DOHH2 (cell line): ENCODE measurements around the gene POU2F2.

Source experiments
- H3F3A ChIP-seq: fragments of 200-600 bp; sonication (generic), shearing (Covaris generic); 2 replicates; pipeline ENCODE4 v1.6.0; 2016; ENCODE audit warnings: antibody characterized with exemption, mild to moderate bottlenecking; ENCODE audit not compliant: control insufficient read depth, insufficient read depth
- H3K27ac ChIP-seq: fragments of 200-600 bp; sonication (generic); 2 replicates; pipeline ENCODE4 v1.5.1; 2014; ENCODE audit warnings: low read depth, mild to moderate bottlenecking, low read length, moderate library complexity
- H3K27me3 ChIP-seq: fragments of 200-600 bp; sonication (generic); 2 replicates; pipeline ENCODE4 v1.6.1; 2014; ENCODE audit warnings: mild to moderate bottlenecking, low read length, mixed read lengths; ENCODE audit not compliant: control insufficient read depth
- H3K36me3 ChIP-seq: fragments of 200-600 bp; sonication (generic); 2 replicates; pipeline ENCODE4 v1.6.1; 2014; ENCODE audit warnings: mild to moderate bottlenecking, low read length, moderate library complexity, mixed read lengths; ENCODE audit not compliant: control insufficient read depth
- H3K4me1 ChIP-seq: fragments of 200-600 bp; sonication (generic); 2 replicates; pipeline ENCODE4 v1.6.1; 2014; ENCODE audit warnings: mild to moderate bottlenecking, low read length, mixed read lengths; ENCODE audit not compliant: control insufficient read depth
- H3K4me2 ChIP-seq: fragments of 200-600 bp; sonication (generic); 2 replicates; pipeline ENCODE4 v1.6.0; 2014; ENCODE audit warnings: mild to moderate bottlenecking, low read length, moderate library complexity
- H3K4me3 ChIP-seq: fragments of 200-600 bp; sonication (generic); 2 replicates; pipeline ENCODE4 v1.5.1; 2014; ENCODE audit warnings: mild to moderate bottlenecking, low read length, mixed read lengths
- H3K79me2 ChIP-seq: fragments of 200-600 bp; sonication (generic); 2 replicates; pipeline ENCODE4 v1.6.1; 2014; ENCODE audit warnings: mild to moderate bottlenecking, low read length, mixed read lengths; ENCODE audit not compliant: control insufficient read depth
- H3K9me2 ChIP-seq: fragments of 200-600 bp; sonication (generic); replicated peaks from 2 replicates; pipeline ENCODE4 v1.6.1; 2014; ENCODE audit warnings: mild to moderate bottlenecking, low read length, mixed read lengths; ENCODE audit not compliant: control insufficient read depth
- H3K9me3 ChIP-seq: fragments of 200-600 bp; sonication (generic); 2 replicates; pipeline ENCODE4 v1.6.1; 2014; ENCODE audit warnings: antibody characterized with exemption, low read length, mixed read lengths; ENCODE audit not compliant: control insufficient read depth, insufficient read depth
- H4K20me1 ChIP-seq: fragments of 200-600 bp; sonication (generic); 2 replicates; pipeline ENCODE4 v1.6.0; 2014; ENCODE audit warnings: low read depth, mild to moderate bottlenecking, antibody characterized with exemption, low read length, moderate library complexity; ENCODE audit not compliant: control insufficient read depth, insufficient read depth
- EZH2phosphoT487 ChIP-seq: fragments of 200-600 bp; sonication (generic); IDR thresholded peaks from 2 replicates; pipeline ENCODE4 v1.6.1; 2017; ENCODE audit warnings: borderline replicate concordance, mild to moderate bottlenecking, antibody characterized with exemption, low read length, moderate library complexity, mixed read lengths
- TF ChIP-seq, protein P1 (sequence below): fragments of 200-600 bp; sonication (generic); IDR thresholded peaks from one replicate; pipeline ENCODE4 v1.5.1; 2014; ENCODE audit warnings: antibody characterized with exemption, mild to moderate bottlenecking, low read depth, low read length; ENCODE audit not compliant: poor library complexity, severe bottlenecking

The POU2F2 gene

GRCh38 chr19:42062381-42062780 lies 69.9 kb downstream of the POU2F2 start:
- TF ChIP-seq EZH2phosphoT487, result no peak
- TF ChIP-seq, protein P1, sequence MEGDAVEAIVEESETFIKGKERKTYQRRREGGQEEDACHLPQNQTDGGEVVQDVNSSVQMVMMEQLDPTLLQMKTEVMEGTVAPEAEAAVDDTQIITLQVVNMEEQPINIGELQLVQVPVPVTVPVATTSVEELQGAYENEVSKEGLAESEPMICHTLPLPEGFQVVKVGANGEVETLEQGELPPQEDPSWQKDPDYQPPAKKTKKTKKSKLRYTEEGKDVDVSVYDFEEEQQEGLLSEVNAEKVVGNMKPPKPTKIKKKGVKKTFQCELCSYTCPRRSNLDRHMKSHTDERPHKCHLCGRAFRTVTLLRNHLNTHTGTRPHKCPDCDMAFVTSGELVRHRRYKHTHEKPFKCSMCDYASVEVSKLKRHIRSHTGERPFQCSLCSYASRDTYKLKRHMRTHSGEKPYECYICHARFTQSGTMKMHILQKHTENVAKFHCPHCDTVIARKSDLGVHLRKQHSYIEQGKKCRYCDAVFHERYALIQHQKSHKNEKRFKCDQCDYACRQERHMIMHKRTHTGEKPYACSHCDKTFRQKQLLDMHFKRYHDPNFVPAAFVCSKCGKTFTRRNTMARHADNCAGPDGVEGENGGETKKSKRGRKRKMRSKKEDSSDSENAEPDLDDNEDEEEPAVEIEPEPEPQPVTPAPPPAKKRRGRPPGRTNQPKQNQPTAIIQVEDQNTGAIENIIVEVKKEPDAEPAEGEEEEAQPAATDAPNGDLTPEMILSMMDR, result no peak
- H3K9me2 ChIP-seq, result no peaks in the 10 kb centered on the region
- H3K4me2 ChIP-seq, result no peak overlapping the region
- no peaks in the 10 kb centered on the region for H3K4me1 ChIP-seq
- H3K9me3 ChIP-seq, result no peaks in the 10 kb centered on the region
- H3K36me3 ChIP-seq, result no peaks in the 10 kb centered on the region
- H3K79me2 ChIP-seq, result no peaks in the 10 kb centered on the region
- no peaks in the 10 kb centered on the region for H3F3A ChIP-seq
- H3K27ac ChIP-seq, result no peak overlapping the region
- H3K27me3 ChIP-seq, result peaks cover 6% of the 10 kb centered on the region
- no peak overlapping the region for H3K4me3 ChIP-seq
- H4K20me1 ChIP-seq, result no peaks in the 10 kb centered on the region

DNA sequence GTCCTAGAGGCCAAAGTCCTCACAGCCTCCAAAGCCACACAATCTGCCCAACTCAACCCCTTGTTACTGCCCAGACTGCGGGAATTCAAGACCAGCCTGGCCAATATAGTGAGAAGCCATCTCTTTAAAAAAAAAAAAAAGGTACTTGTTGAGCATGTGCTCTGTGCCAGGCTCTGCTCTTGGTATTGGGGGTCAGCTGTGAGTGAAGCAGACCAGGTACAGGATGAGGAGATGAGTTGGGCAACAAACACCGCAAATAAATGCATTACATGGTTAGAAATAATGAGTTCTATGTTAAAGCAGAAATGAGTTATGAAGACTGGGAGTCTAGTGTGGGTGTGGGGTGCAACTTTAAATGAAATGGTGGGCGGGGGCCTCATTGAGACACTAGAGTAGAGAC lies 72.1 kb downstream of the POU2F2 start:
- Histone ChIP-seq H3K4me3 (no peak overlapping the region), H3K36me3 (no peaks in the 10 kb centered on the region), H3K9me3 (no peaks in the 10 kb centered on the region), H3K27ac (no peak overlapping the region), H4K20me1 (no peaks in the 10 kb centered on the region), H3K27me3 (no peaks in the 10 kb centered on the region), H3K4me1 (no peaks in the 10 kb centered on the region), H3K79me2 (no peaks in the 10 kb centered on the region), H3F3A (no peaks in the 10 kb centered on the region), H3K9me2 (no peaks in the 10 kb centered on the region), H3K4me2 (no peak overlapping the region)
- TF ChIP-seq, protein P1, result no peak
- TF ChIP-seq EZH2phosphoT487, result no peak

- TF ChIP-seq, protein P1, result no peak
- Histone ChIP-seq H3K79me2 (no peaks in the 10 kb centered on the region), H3K9me2 (no peaks in the 10 kb centered on the region), H3K9me3 (no peaks in the 10 kb centered on the region), H3K4me1 (no peaks in the 10 kb centered on the region), H3K27ac (no peak overlapping the region), H4K20me1 (no peaks in the 10 kb centered on the region), H3K4me3 (no peak overlapping the region), H3F3A (no peaks in the 10 kb centered on the region), H3K36me3 (no peaks in the 10 kb centered on the region), H3K4me2 (no peak overlapping the region), H3K27me3 (no peaks in the 10 kb centered on the region)
These were observed 73.0 kb downstream of the POU2F2 start for GRCh38 chr19:42059196-42059595.

GRCh38 chr19:42057846-42058245 lies 74.4 kb downstream of the POU2F2 start:
- Histone ChIP-seq H3K9me3 (no peaks in the 10 kb centered on the region), H3K36me3 (no peaks in the 10 kb centered on the region), H4K20me1 (no peaks in the 10 kb centered on the region), H3K27me3 (no peaks in the 10 kb centered on the region; the same call in 1 of the 2 replicates), H3K9me2 (no peaks in the 10 kb centered on the region), H3K4me2 (no peak overlapping the region), H3F3A (no peaks in the 10 kb centered on the region), H3K79me2 (no peaks in the 10 kb centered on the region), H3K4me1 (no peaks in the 10 kb centered on the region), H3K4me3 (no peak overlapping the region), H3K27ac (no peak overlapping the region)
- no peak for TF ChIP-seq EZH2phosphoT487
- TF ChIP-seq, protein P1, result no peak
